ENCODE measurements around the gene NDST3. TPM values are rescaled to one million over a fixed set of nuclear protein-coding genes. Genes with fewer than 3 reads are reported as not detected.
"Not testable (repeated sequence)": the region's sequence is repeated elsewhere in the genome, so short reads cannot be mapped to it uniquely, and the experiment has no call there.

NDST3 gene
- total RNA-seq, 2 experiments from 2014 or later = not detected

- CTCF ChIA-PET = no interaction called here
- Mint-ChIP-seq H3K27me3 (no peaks in the 10 kb centered on the region), H3K9me3 (ENCODE audit: low read depth) (no peaks in the 10 kb centered on the region), H3K36me3 (no peaks in the 10 kb centered on the region), H3K4me3 (no peak overlapping the region), H3K27ac (no peak overlapping the region), H3K4me1 (peaks cover 4% of the 10 kb centered on the region)
- DNase-seq (no peak), ATAC-seq (no peak)
These were observed 256.7 kb downstream of the NDST3 start for GRCh38 chr4:118290951-118291350.

- ATAC-seq = no peak
- H3K4me1 Mint-ChIP-seq = no peaks in the 10 kb centered on the region
These were observed 262.4 kb downstream of the NDST3 start for GRCh38 chr4:118296729-118297128.

GRCh38 chr4:118299619-118300018 lies 265.3 kb downstream of the NDST3 start:
- not testable (repeated sequence) for H3K4me3 Mint-ChIP-seq; H3K27ac Mint-ChIP-seq; H3K4me1 Mint-ChIP-seq; DNase-seq; H3K36me3 Mint-ChIP-seq; ATAC-seq; H3K9me3 Mint-ChIP-seq (ENCODE audit: low read depth)
- H3K27me3 Mint-ChIP-seq = peaks cover 11% of the 10 kb centered on the region
- CTCF ChIA-PET = interaction anchor here (1.5 kb wide), 1 partner anchor 54 kb away, joined by 3 read pairs; the partner anchor contains the start of gene PRSS12

More at GRCh38 chr4:118296729-118297128, 262.4 kb downstream of the NDST3 start:
- CTCF ChIA-PET = no interaction called here
- no peak for DNase-seq
- H3K9me3 Mint-ChIP-seq (ENCODE audit: low read depth) = no peaks in the 10 kb centered on the region
- no peak overlapping the region for H3K4me3 Mint-ChIP-seq
- peaks cover 6% of the 10 kb centered on the region for H3K27me3 Mint-ChIP-seq
- H3K27ac Mint-ChIP-seq = no peak overlapping the region
- no peaks in the 10 kb centered on the region for H3K36me3 Mint-ChIP-seq

- H3K36me3 Mint-ChIP-seq = no peaks in the 10 kb centered on the region
- no peak overlapping the region for H3K4me3 Mint-ChIP-seq
- peaks cover 28% of the 10 kb centered on the region for H3K27me3 Mint-ChIP-seq
- no peaks in the 10 kb centered on the region for H3K9me3 Mint-ChIP-seq (ENCODE audit: low read depth)
- no peak for DNase-seq
- H3K4me1 Mint-ChIP-seq = no peaks in the 10 kb centered on the region
- CTCF ChIA-PET = interaction anchor here (1.4 kb wide), 1 partner anchor 46 kb away, joined by 4 read pairs; no protein-coding TSS in a partner anchor
- no peak for ATAC-seq
- no peak overlapping the region for H3K27ac Mint-ChIP-seq
These were observed 273.4 kb downstream of the NDST3 start for GRCh38 chr4:118307643-118308042.

Data from activated CD8-positive, alpha-beta memory T cell treated with anti-CD3 and anti-CD28 coated beads, Interleukin-2, amount 10 ng/mL, durations not matched to agents 7 days and 5 days (primary cell).